ENCODE data around the gene HELZ2.

The HELZ2 gene

GRCh38 chr20:63589261-63590217 is 15.5 kb upstream of the HELZ2 start:
- Histone ChIP-seq H3K4me3 (no peak overlapping the region), H3K27ac (no peak overlapping the region)
- no peak for DNase-seq (ENCODE audit: low spot score)
- TF ChIP-seq CTCF (IDR thresholded peaks at IDR 0.05), result no peak

DNA sequence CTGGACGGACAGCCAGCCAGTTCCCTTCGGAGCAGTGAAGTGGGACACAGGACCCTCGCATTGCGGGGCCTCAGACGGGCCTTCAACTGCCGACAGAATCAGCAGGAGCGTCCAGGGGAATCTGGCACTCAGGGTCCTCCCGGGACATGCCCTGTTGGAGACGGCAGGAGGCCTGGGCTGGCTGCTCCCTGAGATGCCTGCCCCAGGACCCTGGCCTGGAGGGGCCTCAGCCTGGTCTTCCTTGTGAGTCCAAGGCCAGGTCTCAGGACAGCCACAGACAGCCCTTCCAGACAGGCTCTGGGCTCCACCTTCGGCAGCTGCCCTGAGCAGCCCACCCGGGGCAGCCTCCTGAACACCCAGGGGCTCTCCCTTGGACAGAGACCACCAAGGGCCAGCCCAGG is 14.6 kb upstream of the HELZ2 start:
- TF ChIP-seq CTCF (IDR thresholded peaks at IDR 0.05), result no peak
- Histone ChIP-seq H3K27ac (no peak overlapping the region), H3K4me3 (no peak overlapping the region)
- DNase-seq (ENCODE audit: low spot score), result no peak

- no peak for TF ChIP-seq CTCF (IDR thresholded peaks at IDR 0.05)
- DNase-seq (ENCODE audit: low spot score), result no peak
- no peak overlapping the region for H3K4me3 ChIP-seq
- H3K27ac ChIP-seq, result no peak overlapping the region
Measured at GRCh38 chr20:63587776-63588591, 13.9 kb upstream of the HELZ2 start.

DNA sequence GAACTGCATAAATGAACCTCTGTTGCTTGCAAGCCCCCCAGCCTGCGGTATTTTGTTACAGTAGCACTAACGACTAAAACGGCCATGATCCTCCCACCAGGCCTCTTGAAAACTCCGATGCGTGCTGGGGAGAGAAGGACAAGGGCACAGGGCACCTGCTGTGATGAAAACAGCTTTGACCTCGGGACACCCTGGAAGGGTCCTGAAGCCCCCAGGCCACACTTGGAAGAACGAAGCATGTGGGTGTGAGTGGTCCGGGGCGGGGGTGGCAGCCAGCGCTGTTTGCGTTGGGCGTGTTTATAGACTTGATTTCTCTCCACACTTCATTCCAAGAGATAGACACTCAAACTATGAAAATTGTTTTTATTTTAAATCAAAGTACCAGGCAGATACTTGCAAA is 13.2 kb upstream of the HELZ2 start:
- TF ChIP-seq CTCF (IDR thresholded peaks at IDR 0.05), result no peak
- no peak overlapping the region for H3K4me3 ChIP-seq
- DNase-seq (ENCODE audit: low spot score), result no peak
- no peak overlapping the region for H3K27ac ChIP-seq

DNA sequence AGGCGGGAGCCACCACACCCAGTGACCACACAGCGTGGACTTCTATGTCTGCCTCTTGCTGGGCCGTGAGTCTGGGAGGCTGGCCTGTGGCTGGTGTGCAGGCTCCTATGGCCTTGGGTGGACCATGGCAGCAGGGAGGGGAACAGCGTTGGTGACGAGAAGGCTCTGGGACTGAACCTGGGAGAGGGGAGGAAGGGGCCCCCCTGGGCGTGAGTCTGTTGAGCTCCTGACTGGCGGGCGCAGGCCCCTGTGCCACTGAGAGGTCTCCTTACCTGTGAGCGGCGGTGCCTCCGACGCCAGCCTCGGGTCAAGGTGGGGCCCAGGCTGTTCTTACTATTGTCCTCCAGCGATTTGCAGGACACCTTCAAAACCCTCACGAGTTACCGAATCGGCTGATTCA is 12.8 kb upstream of the HELZ2 start:
- no peak overlapping the region for H3K4me3 ChIP-seq
- no peak for DNase-seq (ENCODE audit: low spot score)
- no peak overlapping the region for H3K27ac ChIP-seq
- no peak for TF ChIP-seq CTCF (IDR thresholded peaks at IDR 0.05)

DNA sequence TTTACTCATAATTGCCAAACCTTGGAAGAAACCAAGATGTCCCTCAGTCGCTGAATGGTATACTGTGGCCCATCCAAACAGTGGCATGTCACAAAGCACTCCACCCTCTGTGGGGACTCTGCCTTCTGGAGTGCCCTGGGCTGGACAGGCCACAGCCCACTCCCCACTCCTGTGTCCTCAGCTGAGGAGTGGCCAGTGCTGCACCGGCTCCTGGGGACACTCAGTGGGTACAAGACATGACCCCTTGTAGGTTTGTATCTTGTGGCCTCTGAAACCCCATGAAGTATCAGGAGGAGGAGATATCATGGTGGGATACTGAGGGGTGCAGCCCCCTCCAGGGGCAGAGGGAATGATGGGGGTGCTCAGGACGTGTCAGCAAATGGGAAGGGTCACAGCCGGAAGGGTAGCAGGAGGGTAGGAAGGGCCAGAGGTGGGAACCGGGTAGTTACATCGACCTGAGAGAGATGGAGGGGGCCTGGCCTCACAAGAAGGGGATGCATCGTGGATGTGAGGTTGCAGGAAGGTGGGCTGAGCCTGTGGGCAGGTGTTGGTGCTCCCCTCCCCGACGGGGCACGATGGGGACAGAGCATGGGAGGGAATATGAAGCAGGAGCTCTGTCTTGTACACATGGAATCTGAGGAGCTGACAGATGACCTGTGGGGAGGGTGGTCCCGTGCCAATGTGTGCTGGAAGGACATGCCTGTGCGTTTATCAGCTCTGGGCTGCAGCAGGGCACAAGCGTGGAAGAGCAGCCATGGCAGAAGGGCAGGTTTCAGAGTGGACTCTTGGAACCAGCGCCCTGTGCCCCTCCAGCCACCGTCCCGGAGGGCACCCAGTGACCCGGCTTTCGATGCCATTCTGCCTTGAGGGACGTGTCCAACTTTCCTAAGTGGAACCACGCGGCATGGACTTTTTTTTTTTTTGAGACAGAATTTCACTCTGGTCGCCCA is 11.9 kb upstream of the HELZ2 start:
- no peak for TF ChIP-seq CTCF (IDR thresholded peaks at IDR 0.05)
- Histone ChIP-seq H3K4me3 (no peak overlapping the region), H3K27ac (no peak overlapping the region)
- no peak for DNase-seq (ENCODE audit: low spot score)

Data from coronary artery (tissue), 2 donors.